GM12874 (cell line): Measurements from ENCODE around the gene ITSN2.

Source experiments
- TF ChIP-seq, protein P1 (sequence below): IDR thresholded peaks from 2 replicates; pipeline ENCODE4 v1.5.1; 2011; ENCODE audit warnings: low read depth, mild to moderate bottlenecking, control low read depth, low read length, moderate library complexity; ENCODE audit not compliant: insufficient read depth

The ITSN2 gene

DNA sequence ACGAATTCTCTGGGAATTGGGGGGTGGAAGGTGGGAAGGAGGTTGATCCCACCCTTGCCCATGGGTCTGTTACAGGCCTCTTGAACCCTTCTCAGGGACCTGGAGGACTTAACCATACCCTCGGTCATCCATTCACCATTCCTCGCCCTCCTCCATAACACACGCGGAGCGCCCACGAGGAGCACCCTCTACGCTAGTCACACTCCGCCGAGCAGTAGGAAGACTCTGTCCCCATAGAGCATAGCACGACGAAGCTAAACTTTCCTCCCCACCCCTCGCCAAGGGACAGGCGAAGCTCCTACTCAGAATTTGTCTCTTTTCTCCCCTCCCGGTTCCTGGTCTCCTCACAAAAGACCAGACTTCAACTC, 611 bp upstream of the ITSN2 start:
- TF ChIP-seq, protein P1, sequence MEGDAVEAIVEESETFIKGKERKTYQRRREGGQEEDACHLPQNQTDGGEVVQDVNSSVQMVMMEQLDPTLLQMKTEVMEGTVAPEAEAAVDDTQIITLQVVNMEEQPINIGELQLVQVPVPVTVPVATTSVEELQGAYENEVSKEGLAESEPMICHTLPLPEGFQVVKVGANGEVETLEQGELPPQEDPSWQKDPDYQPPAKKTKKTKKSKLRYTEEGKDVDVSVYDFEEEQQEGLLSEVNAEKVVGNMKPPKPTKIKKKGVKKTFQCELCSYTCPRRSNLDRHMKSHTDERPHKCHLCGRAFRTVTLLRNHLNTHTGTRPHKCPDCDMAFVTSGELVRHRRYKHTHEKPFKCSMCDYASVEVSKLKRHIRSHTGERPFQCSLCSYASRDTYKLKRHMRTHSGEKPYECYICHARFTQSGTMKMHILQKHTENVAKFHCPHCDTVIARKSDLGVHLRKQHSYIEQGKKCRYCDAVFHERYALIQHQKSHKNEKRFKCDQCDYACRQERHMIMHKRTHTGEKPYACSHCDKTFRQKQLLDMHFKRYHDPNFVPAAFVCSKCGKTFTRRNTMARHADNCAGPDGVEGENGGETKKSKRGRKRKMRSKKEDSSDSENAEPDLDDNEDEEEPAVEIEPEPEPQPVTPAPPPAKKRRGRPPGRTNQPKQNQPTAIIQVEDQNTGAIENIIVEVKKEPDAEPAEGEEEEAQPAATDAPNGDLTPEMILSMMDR = no peak

DNA sequence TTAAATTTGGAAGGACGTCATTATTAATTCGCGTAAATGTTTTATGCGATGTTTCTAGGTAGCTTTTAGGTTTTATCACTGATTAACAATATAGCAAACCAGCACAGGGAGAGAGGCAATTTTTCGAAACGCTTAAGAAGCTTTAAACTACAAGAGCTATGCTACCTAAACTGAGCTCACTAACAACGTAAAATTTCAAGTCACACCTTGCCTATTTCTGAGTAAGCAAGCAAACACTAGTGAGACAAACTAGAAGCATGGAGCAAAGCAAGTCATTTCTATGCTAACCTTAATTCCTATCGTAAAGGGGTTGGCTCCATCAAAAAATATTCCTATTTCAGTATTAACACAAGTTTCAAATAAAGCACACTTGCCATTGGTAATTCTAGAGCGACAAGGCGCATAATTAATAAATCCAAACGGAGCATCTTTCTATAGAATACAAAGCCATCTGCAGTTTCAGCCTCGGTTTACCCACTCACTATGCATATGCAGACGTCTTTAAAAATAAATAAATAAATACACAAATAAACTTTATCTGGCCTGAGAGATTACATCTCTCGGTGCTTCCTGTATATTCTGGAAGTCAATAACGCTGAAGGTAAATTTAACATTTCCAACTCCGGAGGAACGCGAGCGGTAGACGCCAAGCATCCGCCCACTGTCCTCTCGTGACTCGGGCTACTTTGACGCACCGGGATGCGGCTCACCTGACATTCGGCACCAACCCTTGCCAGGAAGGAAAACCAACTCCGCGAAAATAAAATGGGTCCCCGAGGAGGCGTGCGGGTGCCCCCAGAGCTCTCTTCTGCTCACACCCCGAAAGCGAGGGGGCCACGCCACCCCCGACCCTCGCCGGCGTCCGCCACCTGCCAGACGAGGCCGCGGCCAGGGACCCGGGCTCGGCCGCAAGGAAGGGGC, 947 bp downstream of the ITSN2 start:
- TF ChIP-seq, protein P1 = no peak

DNA sequence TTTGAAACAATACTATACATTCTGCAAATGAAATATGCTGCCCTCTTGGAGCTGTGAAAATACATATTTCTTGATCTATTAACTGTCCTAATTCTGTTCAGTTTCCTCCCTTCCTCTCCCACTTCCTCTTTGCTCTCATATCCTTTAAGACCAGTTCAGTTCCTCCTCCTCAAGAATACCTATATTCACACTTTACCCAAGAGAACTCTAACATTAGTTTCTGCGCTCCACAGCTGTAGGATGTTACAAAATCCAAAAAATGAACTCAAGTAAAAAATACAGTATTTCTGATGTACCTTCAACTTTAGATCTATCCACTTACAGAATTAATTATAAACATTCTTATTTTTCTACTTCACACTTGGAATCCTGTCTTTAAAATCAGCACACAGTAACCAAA, 5.4 kb downstream of the ITSN2 start:
- TF ChIP-seq, protein P1 = no peak

DNA sequence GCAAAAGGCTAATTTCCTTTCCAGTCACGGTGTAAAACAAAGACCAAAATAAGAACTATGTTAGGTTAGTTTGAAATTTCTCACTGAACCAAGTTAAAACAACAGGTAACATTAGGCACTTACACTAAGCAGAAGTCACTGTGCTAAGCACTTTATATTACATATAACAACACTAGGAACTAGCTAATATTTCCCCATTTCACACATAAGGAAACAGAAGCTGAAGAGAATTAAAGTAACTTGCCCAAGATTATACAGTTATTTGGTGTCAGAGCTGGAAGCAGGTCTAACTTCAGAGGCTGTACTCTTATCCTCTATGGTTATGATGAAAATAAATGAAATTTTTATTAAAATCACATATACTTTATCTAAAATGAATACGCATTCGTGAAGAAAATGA, 5.9 kb downstream of the ITSN2 start:
- TF ChIP-seq, protein P1 = no peak

DNA sequence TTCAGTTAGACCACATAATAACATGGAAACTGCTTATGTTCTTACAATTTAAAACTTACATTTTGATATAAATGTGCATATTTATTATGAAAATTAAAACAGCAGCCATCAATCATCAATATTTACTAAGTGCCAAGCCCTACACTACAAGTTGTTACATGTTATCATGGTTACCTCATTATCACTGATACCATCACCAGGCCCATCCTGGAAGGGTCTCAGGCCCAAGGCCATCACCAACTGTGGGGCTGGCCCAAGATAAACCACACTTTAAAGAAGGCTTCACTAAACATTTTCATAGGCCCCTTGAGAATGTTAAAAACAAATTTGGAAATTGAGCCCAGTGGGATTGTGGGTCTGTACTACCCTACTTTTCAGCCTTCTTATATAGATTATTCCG, 6.4 kb downstream of the ITSN2 start:
- TF ChIP-seq, protein P1 = no peak

DNA sequence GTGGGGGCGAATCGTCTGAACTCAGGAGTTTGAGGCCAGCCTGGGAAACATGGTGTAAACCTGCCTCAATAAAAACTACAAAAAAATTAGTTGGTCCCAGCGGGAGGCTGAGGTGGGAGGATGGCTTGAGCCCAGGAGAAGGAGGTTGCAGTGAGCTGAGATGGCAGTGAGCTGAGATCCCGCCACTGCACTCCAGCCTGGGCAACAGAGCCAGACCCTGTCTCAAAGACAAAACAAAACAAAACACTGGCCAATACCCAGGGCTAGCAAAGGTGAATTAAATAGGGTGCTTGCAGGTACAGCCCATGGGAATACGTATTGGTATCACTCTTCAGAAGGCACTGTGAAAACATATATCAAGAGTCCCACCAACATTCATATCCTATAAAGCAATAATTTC, 7.0 kb downstream of the ITSN2 start:
- TF ChIP-seq, protein P1 = no peak

DNA sequence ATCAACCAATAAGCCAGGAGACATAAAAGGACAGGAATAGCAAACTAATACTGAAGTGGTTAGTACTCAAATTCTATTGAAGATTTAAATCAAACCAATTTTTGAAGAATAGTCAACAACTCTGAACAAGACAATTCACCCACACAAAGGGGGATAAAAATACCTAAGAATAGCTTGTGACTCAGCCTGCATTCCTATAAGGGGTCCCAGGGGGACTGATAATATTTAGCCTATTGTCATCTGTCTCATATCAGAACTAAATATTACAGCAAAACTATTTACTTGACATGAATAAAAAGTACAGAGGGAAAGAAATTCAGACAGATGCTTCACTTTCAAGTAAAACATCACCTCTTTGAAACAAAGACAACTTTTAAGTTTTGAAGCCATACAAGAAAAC, 7.7 kb downstream of the ITSN2 start:
- TF ChIP-seq, protein P1 = no peak
